WI38 (cell line): ENCODE data around the gene SH2D6.

Experiments used
- H3K4me3 ChIP-seq: 2 replicates; pipeline ENCODE4 v1.5.1; 2011; ENCODE audit warnings: low read depth, mild to moderate bottlenecking, control low read depth, low read length
- TF ChIP-seq, protein P1 (sequence below): IDR thresholded peaks from 2 replicates; pipeline ENCODE4 v1.5.1; 2012; ENCODE audit warnings: low read depth, mild to moderate bottlenecking, control low read depth, low read length

SH2D6 gene

GRCh38 chr2:85430752-85431569, 12.4 kb downstream of the SH2D6 start:
- no peak overlapping the region for H3K4me3 ChIP-seq
- TF ChIP-seq, protein P1, sequence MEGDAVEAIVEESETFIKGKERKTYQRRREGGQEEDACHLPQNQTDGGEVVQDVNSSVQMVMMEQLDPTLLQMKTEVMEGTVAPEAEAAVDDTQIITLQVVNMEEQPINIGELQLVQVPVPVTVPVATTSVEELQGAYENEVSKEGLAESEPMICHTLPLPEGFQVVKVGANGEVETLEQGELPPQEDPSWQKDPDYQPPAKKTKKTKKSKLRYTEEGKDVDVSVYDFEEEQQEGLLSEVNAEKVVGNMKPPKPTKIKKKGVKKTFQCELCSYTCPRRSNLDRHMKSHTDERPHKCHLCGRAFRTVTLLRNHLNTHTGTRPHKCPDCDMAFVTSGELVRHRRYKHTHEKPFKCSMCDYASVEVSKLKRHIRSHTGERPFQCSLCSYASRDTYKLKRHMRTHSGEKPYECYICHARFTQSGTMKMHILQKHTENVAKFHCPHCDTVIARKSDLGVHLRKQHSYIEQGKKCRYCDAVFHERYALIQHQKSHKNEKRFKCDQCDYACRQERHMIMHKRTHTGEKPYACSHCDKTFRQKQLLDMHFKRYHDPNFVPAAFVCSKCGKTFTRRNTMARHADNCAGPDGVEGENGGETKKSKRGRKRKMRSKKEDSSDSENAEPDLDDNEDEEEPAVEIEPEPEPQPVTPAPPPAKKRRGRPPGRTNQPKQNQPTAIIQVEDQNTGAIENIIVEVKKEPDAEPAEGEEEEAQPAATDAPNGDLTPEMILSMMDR, result no peak

- TF ChIP-seq, protein P1, result no peak
- no peak overlapping the region for H3K4me3 ChIP-seq
Measured at GRCh38 chr2:85431570-85432205, 13.2 kb downstream of the SH2D6 start.

DNA sequence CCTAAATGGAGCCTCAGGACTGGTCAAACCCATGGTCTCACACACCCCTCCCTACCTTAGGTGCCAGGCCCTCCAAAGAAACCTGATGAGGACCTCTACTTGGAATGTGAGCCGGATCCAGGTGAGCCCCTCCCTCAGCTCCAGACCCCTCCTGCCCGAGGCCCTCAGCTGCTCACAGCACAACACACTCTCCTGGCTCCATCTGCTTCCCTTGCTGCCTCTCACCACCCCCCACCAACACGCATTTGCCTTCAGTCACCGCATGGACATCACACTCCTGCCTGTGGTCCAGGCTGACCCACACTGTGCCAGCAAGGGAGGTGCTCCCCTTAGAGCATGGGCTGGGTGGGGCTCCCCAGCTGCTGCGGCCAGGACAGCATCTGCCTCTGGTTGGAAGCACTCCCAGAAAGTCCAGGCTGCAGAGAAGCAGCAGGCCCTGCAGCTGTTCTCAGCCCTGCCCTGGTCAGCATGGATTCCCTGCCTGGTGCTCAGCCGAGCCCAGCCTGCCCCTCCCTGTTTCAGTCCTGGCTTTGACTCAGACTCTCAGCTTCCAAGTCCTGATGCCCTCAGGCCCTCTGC, 15.1 kb downstream of the SH2D6 start:
- H3K4me3 ChIP-seq, result no peak overlapping the region
- TF ChIP-seq, protein P1, result no peak

DNA sequence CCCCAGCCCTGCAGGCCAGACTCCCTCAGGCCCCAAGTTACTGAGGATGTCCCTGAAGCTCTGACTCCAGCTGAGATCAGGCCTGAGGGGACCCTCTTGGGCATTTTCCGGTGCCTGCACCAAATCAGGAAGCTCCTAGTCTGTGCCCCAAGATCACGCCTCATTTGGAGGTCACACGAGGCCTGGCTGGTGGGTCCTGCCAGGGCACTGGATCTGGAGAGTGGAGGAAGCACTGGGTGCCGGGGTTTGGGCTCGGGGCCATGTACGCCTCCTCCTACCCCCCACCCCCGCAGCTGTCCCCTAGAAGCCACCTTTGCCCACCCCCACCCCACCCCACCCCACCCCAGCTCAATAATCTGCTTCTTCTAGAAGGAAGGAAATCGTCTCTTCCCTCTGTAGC, 16.2 kb downstream of the SH2D6 start:
- TF ChIP-seq, protein P1, result no peak
- H3K4me3 ChIP-seq, result no peak overlapping the region

GRCh38 chr2:85435220-85435958, 16.9 kb downstream of the SH2D6 start:
- no peak overlapping the region for H3K4me3 ChIP-seq

DNA sequence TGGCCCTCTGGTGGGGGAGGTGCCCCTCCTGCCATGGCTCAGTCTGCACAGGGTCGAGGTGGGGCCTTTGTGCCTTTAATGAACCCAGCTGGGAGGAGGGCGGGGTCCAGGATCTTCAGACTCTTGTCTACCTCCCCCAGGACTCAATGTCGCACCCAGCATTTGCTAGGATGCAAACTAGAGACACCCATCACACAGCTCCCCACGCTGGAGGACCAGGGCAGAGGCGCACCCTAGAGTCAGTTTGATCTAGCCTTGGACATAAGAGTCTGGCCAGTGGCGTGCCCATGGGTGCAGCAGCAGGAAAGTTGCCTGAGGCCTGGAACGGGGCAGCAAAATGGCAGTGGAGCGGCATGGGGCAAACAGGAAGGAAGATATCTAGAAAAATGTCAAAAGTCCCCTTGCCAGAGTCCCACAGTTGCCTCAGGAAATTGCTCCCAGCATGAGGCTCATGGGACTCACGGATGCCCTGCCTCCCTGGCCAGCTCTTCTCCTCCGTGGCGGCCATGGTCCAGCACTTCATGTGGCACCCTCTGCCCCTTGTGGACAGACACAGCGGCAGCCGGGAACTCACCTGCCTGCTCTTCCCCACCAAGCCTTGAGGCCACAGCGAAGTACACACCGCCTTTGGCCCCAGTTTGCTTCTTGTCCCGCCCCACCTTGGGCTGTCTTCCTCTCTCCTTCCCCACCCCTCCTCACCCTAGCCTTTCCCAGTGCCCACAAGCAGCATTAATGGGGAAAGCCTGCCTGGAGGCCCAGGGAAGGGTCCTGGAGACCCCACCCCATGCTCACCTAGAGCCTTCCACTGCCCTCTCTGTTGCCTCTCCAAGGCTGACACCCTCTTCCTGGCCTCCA, 17.7 kb downstream of the SH2D6 start:
- TF ChIP-seq, protein P1, result no peak
- no peak overlapping the region for H3K4me3 ChIP-seq

More at GRCh38 chr2:85435220-85435958, 16.9 kb downstream of the SH2D6 start:
- TF ChIP-seq, protein P1, result no peak
